A673 (cell line): ENCODE results near the gene PTK7. TPM values are rescaled to one million over a fixed set of nuclear protein-coding genes. Genes with fewer than 3 reads are reported as not detected.
"Not testable (repeated sequence)": the region's sequence is repeated elsewhere in the genome, so short reads cannot be mapped to it uniquely, and the experiment has no call there.

Experiments used
- BruUV-seq: library from RNA; stranded (reverse); fragments of 400-500 nt; replicated peaks from 2 replicates; lab custom pipeline; 2021; lab: Mats Ljungman, UMichigan
- CTCF ChIA-PET: fragments of 300-600 bp; sonication (Branson Sonifier 250); formaldehyde crosslinking; loops from one replicate; lab custom pipeline; 2022; ENCODE audit warnings: antibody characterized with exemption; lab: Charles Lee
- POLR2A ChIA-PET: fragments of 300-600 bp; sonication (Branson Sonifier 250); formaldehyde crosslinking; loops from one replicate; lab custom pipeline; 2022; ENCODE audit warnings: antibody characterized with exemption; ENCODE audit not compliant: low non-redundant PET; lab: Charles Lee
- DNase-seq: peaks from one replicate; pipeline ENCODE4 v3.0.0-alpha.2; 2015; ENCODE audit warnings: low spot score
- H3K27ac ChIP-seq: fragments of 200-600 bp; sonication (generic); 2 replicates; pipeline ENCODE4 v1.5.1; 2016; ENCODE audit warnings: mixed run types, low read depth, mild to moderate bottlenecking, mixed read lengths, antibody characterized with exemption, low read length; ENCODE audit not compliant: poor library complexity, severe bottlenecking
- H3K27me3 ChIP-seq: fragments of 200-600 bp; sonication (generic); replicated peaks from 2 replicates; pipeline ENCODE4 v1.6.1; 2017; ENCODE audit warnings: mixed run types, low read depth, mild to moderate bottlenecking, mixed read lengths, antibody characterized with exemption, low read length; ENCODE audit not compliant: insufficient read depth, poor library complexity
- H3K36me3 ChIP-seq: fragments of 200-600 bp; sonication (generic); 2 replicates; pipeline ENCODE4 v1.6.1; 2016; ENCODE audit warnings: mixed run types, mild to moderate bottlenecking, mixed read lengths, antibody characterized with exemption, low read length; ENCODE audit not compliant: insufficient read depth, poor library complexity, severe bottlenecking
- H3K4me1 ChIP-seq: fragments of 200-600 bp; sonication (generic); 2 replicates; pipeline ENCODE4 v1.6.1; 2017; ENCODE audit warnings: mixed run types, mild to moderate bottlenecking, mixed read lengths, antibody characterized with exemption, low read length; ENCODE audit not compliant: insufficient read depth, poor library complexity, severe bottlenecking
- H3K4me3 ChIP-seq: fragments of 200-600 bp; sonication (generic); 2 replicates; pipeline ENCODE4 v1.5.1; 2016; ENCODE audit warnings: low read depth, mixed run types, mild to moderate bottlenecking, mixed read lengths, low read length; ENCODE audit not compliant: poor library complexity, severe bottlenecking
- H3K9me3 ChIP-seq: fragments of 200-600 bp; sonication (generic); 2 replicates; pipeline ENCODE4 v1.6.1; 2016; ENCODE audit warnings: mixed run types, low read depth, mild to moderate bottlenecking, mixed read lengths, antibody characterized with exemption, low read length; ENCODE audit not compliant: poor library complexity, severe bottlenecking
- CTCF ChIP-seq: fragments of 300-800, 200-600 bp; sonication (generic); conservative IDR thresholded peaks from 2 replicates; pipeline ENCODE4 v1.5.1; 2017; ENCODE audit warnings: low read depth, mild to moderate bottlenecking, antibody characterized with exemption, low read length, moderate library complexity, mixed read lengths
- EZH2 ChIP-seq: fragments of 200-600 bp; sonication (generic); IDR thresholded peaks from 2 replicates; pipeline ENCODE4 v1.6.1; 2017; ENCODE audit warnings: borderline replicate concordance, low read depth, mild to moderate bottlenecking, mixed read lengths, antibody characterized with exemption, low read length; ENCODE audit not compliant: poor library complexity, severe bottlenecking
- intact Hi-C: fragments of 100-400 bp; cut with micrococcal nuclease; formaldehyde crosslinking; loops from one replicate; pipeline ENCODE4 v1.10.0; 2022; ENCODE audit not compliant: unreplicated experiment
- total RNA-seq: library from RNA; stranded (reverse); gene quantifications from 2 replicates; pipeline ENCODE4 v1.2.3, GENCODE V29; 2021

The PTK7 gene
- total RNA-seq, 1 experiment from 2014 or later, result 84.5 TPM

GRCh38 chr6:43037706-43038105 lies 38.4 kb upstream of the PTK7 start:
- peaks cover 47% of the 10 kb centered on the region for H3K36me3 ChIP-seq

GRCh38 chr6:43038727-43039126 lies 37.4 kb upstream of the PTK7 start:
- H3K4me3 ChIP-seq, result no peak overlapping the region
- no peak overlapping the region for H3K27ac ChIP-seq
- TF ChIP-seq EZH2 (no peak), CTCF (no peak)
- no peaks in the 10 kb centered on the region for H3K9me3 ChIP-seq
- CTCF ChIA-PET, result no interaction called here
- intact Hi-C loops, result no loop called here
- no peaks in the 10 kb centered on the region for H3K4me1 ChIP-seq
- POLR2A ChIA-PET, result interaction anchor here (0.5 kb wide), 1 partner anchor 159 kb away, joined by 3 read pairs; no protein-coding TSS in a partner anchor
- BruUV-seq, result no TSS peak
- H3K36me3 ChIP-seq, result peaks cover 49% of the 10 kb centered on the region
- no peaks in the 10 kb centered on the region for H3K27me3 ChIP-seq
- no peak for DNase-seq

More at GRCh38 chr6:43037706-43038105, 38.4 kb upstream of the PTK7 start:
- no peak overlapping the region for H3K4me3 ChIP-seq
- H3K9me3 ChIP-seq, result no peaks in the 10 kb centered on the region
- POLR2A ChIA-PET, result no interaction called here
- CTCF ChIA-PET, result no interaction called here
- no peak for TF ChIP-seq EZH2
- TF ChIP-seq CTCF, result no peak
- H3K27me3 ChIP-seq, result no peaks in the 10 kb centered on the region
- intact Hi-C loops, result no loop called here
- no peak for DNase-seq
- no TSS peak for BruUV-seq
- H3K27ac ChIP-seq, result no peak overlapping the region
- no peaks in the 10 kb centered on the region for H3K4me1 ChIP-seq

GRCh38 chr6:43040542-43041257 lies 35.4 kb upstream of the PTK7 start:
- Histone ChIP-seq H3K4me3 (no peak overlapping the region), H3K27ac (no peak overlapping the region), H3K4me1 (no peaks in the 10 kb centered on the region), H3K36me3 (peaks cover 49% of the 10 kb centered on the region), H3K9me3 (no peaks in the 10 kb centered on the region), H3K27me3 (no peaks in the 10 kb centered on the region)
- CTCF ChIA-PET, result no interaction called here
- no TSS peak for BruUV-seq
- TF ChIP-seq EZH2, result no peak
- no peak for TF ChIP-seq CTCF
- POLR2A ChIA-PET, result interaction anchor here (0.6 kb wide), 1 partner anchor 20 kb away, joined by 4 read pairs; no protein-coding TSS in a partner anchor
- intact Hi-C loops, result no loop called here
- no peak for DNase-seq

- H3K4me3 ChIP-seq, intact Hi-C loops, H3K27me3 ChIP-seq, POLR2A ChIA-PET, BruUV-seq, H3K27ac ChIP-seq, DNase-seq, CTCF ChIA-PET, H3K9me3 ChIP-seq, H3K4me1 ChIP-seq: not testable (repeated sequence)
- H3K36me3 ChIP-seq, result peaks cover 52% of the 10 kb centered on the region
Measured at GRCh38 chr6:43041475-43041874, 34.6 kb upstream of the PTK7 start.
